OCI-LY7 (cell line): ENCODE measurements around the gene C5AR2. TPM values are rescaled to one million over a fixed set of nuclear protein-coding genes. Genes with fewer than 3 reads are reported as not detected.
A peak's percentile ranks its signal among the peaks of the same experiment; 100 is the strongest.
"Not testable (repeated sequence)": the region's sequence is repeated elsewhere in the genome, so short reads cannot be mapped to it uniquely, and the experiment has no call there.

Experiments used
- BruUV-seq: library from RNA; stranded (reverse); fragments of 400-500 nt; replicated peaks from 2 replicates; lab custom pipeline; 2021; lab: Mats Ljungman, UMichigan
- CTCF ChIA-PET: fragments of 300-600 bp; sonication (Branson Sonifier 250); formaldehyde crosslinking; loops from one replicate; lab custom pipeline; 2022; ENCODE audit warnings: antibody characterized with exemption; ENCODE audit not compliant: unreplicated experiment; lab: Charles Lee
- POLR2A ChIA-PET: fragments of 300-600 bp; sonication (Branson Sonifier 250); formaldehyde crosslinking; loops from one replicate; lab custom pipeline; 2022; ENCODE audit warnings: antibody characterized with exemption; lab: Charles Lee
- DNase-seq: peaks from one replicate; pipeline ENCODE4 v3.0.0-alpha.2; 2015; ENCODE audit warnings: low spot score
- H2AFZ ChIP-seq: fragments of 200-600 bp; sonication (generic), shearing (Covaris generic); 2 replicates; pipeline ENCODE4 v1.6.1; 2014; ENCODE audit warnings: mild to moderate bottlenecking, antibody characterized with exemption, low read length, moderate library complexity
- H3K27ac ChIP-seq: fragments of 200-600 bp; sonication (generic); 2 replicates; pipeline ENCODE4 v1.5.1; 2014; ENCODE audit warnings: mixed run types, low read depth, mild to moderate bottlenecking, moderate library complexity, low read length, inconsistent platforms; ENCODE audit not compliant: poor library complexity, severe bottlenecking
- H3K36me3 ChIP-seq: fragments of 200-600 bp; sonication (generic); 2 replicates; pipeline ENCODE4 v1.6.1; 2014; ENCODE audit warnings: mild to moderate bottlenecking, antibody characterized with exemption, low read length, moderate library complexity, mixed read lengths; ENCODE audit not compliant: insufficient read depth
- H3K4me1 ChIP-seq: fragments of 200-600 bp; sonication (generic); 2 replicates; pipeline ENCODE4 v1.5.1; 2014; ENCODE audit warnings: mild to moderate bottlenecking, low read length; ENCODE audit not compliant: insufficient read depth, poor library complexity, severe bottlenecking
- H3K4me2 ChIP-seq: fragments of 200-600 bp; sonication (generic); 2 replicates; pipeline ENCODE4 v1.6.1; 2014; ENCODE audit warnings: mild to moderate bottlenecking, low read length
- H3K4me3 ChIP-seq: fragments of 200-600 bp; sonication (generic); 2 replicates; pipeline ENCODE4 v1.5.1; 2014; ENCODE audit warnings: mild to moderate bottlenecking, low read depth, low read length; ENCODE audit not compliant: poor library complexity, severe bottlenecking
- H3K79me2 ChIP-seq: fragments of 200-600 bp; sonication (generic); 2 replicates; pipeline ENCODE4 v1.6.1; 2016; ENCODE audit warnings: low read depth, mild to moderate bottlenecking, low read length, moderate library complexity, mixed read lengths; ENCODE audit not compliant: insufficient read depth
- H3K9me2 ChIP-seq: fragments of 200-600 bp; sonication (generic); 2 replicates; pipeline ENCODE4 v1.6.1; 2016; ENCODE audit warnings: mild to moderate bottlenecking, low read length, mixed read lengths; ENCODE audit not compliant: insufficient read depth
- H3K9me3 ChIP-seq: fragments of 200-600 bp; sonication (generic); 2 replicates; pipeline ENCODE4 v1.6.1; 2014; ENCODE audit warnings: mild to moderate bottlenecking, mixed run types, low read length, mixed read lengths
- H4K20me1 ChIP-seq: fragments of 200-600 bp; sonication (generic); 2 replicates; pipeline ENCODE4 v1.6.1; 2014; ENCODE audit warnings: mild to moderate bottlenecking, antibody characterized with exemption, low read length, moderate library complexity, mixed read lengths; ENCODE audit not compliant: insufficient read depth
- EZH2phosphoT487 ChIP-seq: fragments of 200-600 bp; sonication (generic); IDR thresholded peaks from 2 replicates; pipeline ENCODE4 v1.6.1; 2018; ENCODE audit warnings: low read depth, borderline replicate concordance, mild to moderate bottlenecking, mixed run types, antibody characterized with exemption, low read length, moderate library complexity, mixed read lengths
- intact Hi-C: fragments of 100-400 bp; cut with micrococcal nuclease; formaldehyde crosslinking; loops from one replicate; pipeline ENCODE4 v1.10.0; 2022; ENCODE audit not compliant: unreplicated experiment
- total RNA-seq, 2 experiments: library from RNA; depleted of rRNA in 1 of 2; stranded (reverse); fragments of >200 nt in 1 of 2; shearing (Covaris generic) in 1 of 2; gene quantifications; 2 replicates each; pipeline ENCODE4 v1.2.3, GENCODE V29; 2014 to 2022
- TF ChIP-seq, protein P1 (sequence below): fragments of 200-600 bp; sonication (generic); conservative IDR thresholded peaks from 2 replicates; pipeline ENCODE4 v1.5.1; 2014; ENCODE audit warnings: mild to moderate bottlenecking, antibody characterized with exemption, low read length, moderate library complexity, mixed read lengths

The C5AR2 gene
- total RNA-seq, 2 experiments from 2014 or later = 2.6 to 2.9 TPM

DNA sequence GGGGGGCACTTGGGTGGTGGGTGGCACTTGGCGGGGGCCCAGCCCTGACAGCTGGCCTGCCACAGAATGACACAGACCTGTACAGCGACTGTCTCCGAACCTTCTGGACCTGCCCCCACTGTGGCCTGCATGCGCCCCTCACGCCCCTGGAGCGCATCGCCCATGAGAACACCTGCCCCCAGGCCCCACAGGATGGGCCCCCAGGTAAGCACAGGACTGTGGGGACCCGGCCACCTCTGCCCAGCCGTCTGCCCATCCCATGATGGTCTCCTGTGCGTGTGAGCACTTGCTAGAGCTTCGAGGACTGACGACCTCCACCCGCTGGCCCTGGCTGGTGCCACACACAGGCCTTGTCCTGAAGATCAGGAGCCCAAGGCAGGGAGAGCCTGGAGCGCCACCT is 49.1 kb downstream of the C5AR2 start:
- no peak overlapping the region for H3K4me3 ChIP-seq
- peaks cover 12% of the 10 kb centered on the region for H3K4me1 ChIP-seq
- H3K9me2 ChIP-seq = no peaks in the 10 kb centered on the region
- DNase-seq = no peak
- no peaks in the 10 kb centered on the region for H3K79me2 ChIP-seq
- H3K4me2 ChIP-seq = no peak overlapping the region
- CTCF ChIA-PET = no interaction called here
- H3K36me3 ChIP-seq = peaks cover 47% of the 10 kb centered on the region; the same call in 1 of the 2 replicates
- no TSS peak for BruUV-seq
- intact Hi-C loops = no loop called here
- no peaks in the 10 kb centered on the region for H3K9me3 ChIP-seq
- H2AFZ ChIP-seq = no peak overlapping the region
- no peak overlapping the region for H3K27ac ChIP-seq
- TF ChIP-seq, protein P1, sequence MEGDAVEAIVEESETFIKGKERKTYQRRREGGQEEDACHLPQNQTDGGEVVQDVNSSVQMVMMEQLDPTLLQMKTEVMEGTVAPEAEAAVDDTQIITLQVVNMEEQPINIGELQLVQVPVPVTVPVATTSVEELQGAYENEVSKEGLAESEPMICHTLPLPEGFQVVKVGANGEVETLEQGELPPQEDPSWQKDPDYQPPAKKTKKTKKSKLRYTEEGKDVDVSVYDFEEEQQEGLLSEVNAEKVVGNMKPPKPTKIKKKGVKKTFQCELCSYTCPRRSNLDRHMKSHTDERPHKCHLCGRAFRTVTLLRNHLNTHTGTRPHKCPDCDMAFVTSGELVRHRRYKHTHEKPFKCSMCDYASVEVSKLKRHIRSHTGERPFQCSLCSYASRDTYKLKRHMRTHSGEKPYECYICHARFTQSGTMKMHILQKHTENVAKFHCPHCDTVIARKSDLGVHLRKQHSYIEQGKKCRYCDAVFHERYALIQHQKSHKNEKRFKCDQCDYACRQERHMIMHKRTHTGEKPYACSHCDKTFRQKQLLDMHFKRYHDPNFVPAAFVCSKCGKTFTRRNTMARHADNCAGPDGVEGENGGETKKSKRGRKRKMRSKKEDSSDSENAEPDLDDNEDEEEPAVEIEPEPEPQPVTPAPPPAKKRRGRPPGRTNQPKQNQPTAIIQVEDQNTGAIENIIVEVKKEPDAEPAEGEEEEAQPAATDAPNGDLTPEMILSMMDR = no peak
- no peak for TF ChIP-seq EZH2phosphoT487
- POLR2A ChIA-PET = no interaction called here
- H4K20me1 ChIP-seq = no peaks in the 10 kb centered on the region

DNA sequence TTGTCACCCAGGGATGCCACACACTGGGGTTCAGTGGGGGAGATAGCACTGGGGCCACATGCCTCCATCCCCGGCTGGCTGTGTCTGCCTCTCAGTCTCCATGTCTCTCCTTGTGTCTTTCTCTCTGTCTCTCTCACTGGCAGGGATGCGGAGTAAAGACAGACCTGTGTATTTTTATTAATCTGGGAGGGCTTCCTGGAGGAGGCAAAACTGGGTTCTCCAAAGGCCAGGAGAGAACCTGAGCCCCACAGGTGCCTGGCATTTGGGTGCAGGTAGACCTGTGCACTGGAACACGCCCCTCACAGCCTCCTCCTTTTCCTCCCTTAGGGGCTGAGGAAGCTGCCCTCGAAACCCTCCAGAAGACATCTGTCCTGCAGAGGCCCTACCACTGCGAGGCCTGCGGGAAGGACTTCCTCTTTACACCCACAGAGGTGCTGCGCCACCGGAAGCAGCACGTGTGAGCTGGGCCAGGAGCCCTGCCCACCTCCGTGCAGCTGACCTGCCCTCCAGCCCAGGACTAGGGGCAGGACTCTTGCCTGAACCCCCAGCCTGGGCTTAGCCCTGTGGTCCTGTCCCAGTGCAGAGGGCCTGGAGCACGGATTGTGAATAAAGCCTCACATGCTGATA is 49.8 kb downstream of the C5AR2 start:
- no TSS peak for BruUV-seq
- Histone ChIP-seq H2AFZ (no peak overlapping the region), H3K27ac (peak overlapping the region; percentile 17), H3K4me2 (no peak overlapping the region), H3K9me3 (no peaks in the 10 kb centered on the region), H4K20me1 (no peaks in the 10 kb centered on the region), H3K4me3 (no peak overlapping the region), H3K36me3 (peaks cover 41% of the 10 kb centered on the region; the same call in 1 of the 2 replicates), H3K4me1 (peaks cover 12% of the 10 kb centered on the region), H3K79me2 (no peaks in the 10 kb centered on the region), H3K9me2 (no peaks in the 10 kb centered on the region)
- intact Hi-C loops = no loop called here
- ChIA-PET CTCF (interaction anchor here (1.2 kb wide), 1 partner anchor 10 kb away, joined by 4 read pairs; no protein-coding TSS in a partner anchor), POLR2A (no interaction called here)
- TF ChIP-seq, protein P1 = no peak
- TF ChIP-seq EZH2phosphoT487 = no peak
- DNase-seq = peak; percentile 60

DNA sequence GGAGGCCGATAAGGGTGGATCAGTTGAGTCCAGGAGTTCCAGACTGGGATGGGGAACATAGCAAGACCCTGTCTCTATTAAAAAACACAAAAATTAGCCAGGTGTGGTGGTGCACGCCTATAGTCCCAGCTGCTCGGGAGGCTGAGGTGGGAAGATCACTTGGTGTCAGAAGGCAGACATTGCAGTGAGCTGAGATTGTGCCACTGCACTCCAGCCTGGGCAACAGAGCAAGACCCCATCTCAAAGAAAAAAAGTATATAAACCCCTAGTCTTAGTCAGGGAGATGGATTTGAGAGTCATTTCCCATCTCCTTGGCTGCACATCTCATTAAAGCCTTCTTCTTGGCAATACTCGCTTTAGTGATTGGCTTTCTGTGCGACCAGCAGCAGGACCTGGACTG is 51.9 kb downstream of the C5AR2 start:
- H3K9me3 ChIP-seq, intact Hi-C loops, H4K20me1 ChIP-seq, H3K27ac ChIP-seq, H3K9me2 ChIP-seq, H3K4me2 ChIP-seq, BruUV-seq, CTCF ChIA-PET, H3K79me2 ChIP-seq, DNase-seq, H2AFZ ChIP-seq, H3K4me3 ChIP-seq: not testable (repeated sequence)
- POLR2A ChIA-PET = interaction anchor here (0.6 kb wide), 1 partner anchor 44 kb away, joined by 3 read pairs; no protein-coding TSS in a partner anchor
- Histone ChIP-seq H3K4me1 (peaks cover 12% of the 10 kb centered on the region), H3K36me3 (peaks cover 29% of the 10 kb centered on the region; the same call in 1 of the 2 replicates)

DNA sequence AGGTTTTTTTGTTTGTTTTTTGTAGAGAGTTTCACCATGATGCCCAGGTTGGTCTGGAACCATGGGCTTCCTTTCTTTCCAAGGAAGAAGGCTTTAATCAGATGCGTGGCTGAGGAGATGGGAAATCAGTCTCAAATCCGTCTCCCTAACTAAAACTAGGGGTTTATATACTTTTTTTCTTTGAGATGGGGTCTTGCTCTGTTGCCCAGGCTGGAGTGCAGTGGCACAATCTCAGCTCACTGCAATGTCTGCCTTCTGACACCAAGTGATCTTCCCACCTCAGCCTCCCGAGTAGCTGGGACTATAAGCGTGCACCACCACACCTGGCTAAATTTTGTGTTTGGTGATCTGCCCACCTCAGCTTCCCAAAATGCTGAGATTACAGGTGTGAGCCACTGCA is 52.6 kb downstream of the C5AR2 start:
- Histone ChIP-seq H3K4me1 (peaks cover 12% of the 10 kb centered on the region), H3K36me3 (peaks cover 28% of the 10 kb centered on the region; the same call in 1 of the 2 replicates)
- CTCF ChIA-PET, H4K20me1 ChIP-seq, DNase-seq, H3K9me2 ChIP-seq, BruUV-seq, intact Hi-C loops, H3K4me3 ChIP-seq, H3K27ac ChIP-seq, H2AFZ ChIP-seq, H3K79me2 ChIP-seq, H3K9me3 ChIP-seq, H3K4me2 ChIP-seq: not testable (repeated sequence)
- POLR2A ChIA-PET = interaction anchor here (0.6 kb wide), 1 partner anchor 44 kb away, joined by 3 read pairs; no protein-coding TSS in a partner anchor

DNA sequence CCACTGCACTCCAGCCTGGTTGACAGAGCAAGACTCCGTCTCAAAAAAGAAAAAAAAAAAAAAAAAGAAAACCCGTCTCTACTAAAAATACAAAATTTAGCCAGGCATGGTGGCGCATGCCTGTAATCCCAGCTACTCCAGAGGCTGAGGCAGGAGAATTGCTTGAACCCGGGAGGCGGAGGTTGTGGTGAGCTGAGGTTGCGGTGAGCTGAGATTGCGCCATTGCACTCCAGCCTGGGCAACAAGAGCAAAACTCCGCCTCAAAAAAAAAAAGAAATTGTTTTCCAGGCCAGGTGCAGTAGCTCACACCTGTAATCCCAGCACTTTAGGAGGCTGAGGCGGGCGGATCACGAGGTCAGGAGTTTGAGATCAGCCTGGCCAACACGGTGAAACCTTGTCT is 54.6 kb downstream of the C5AR2 start:
- peaks cover 11% of the 10 kb centered on the region for H3K4me1 ChIP-seq
- intact Hi-C loops, DNase-seq, H3K36me3 ChIP-seq, H3K9me3 ChIP-seq, H3K9me2 ChIP-seq, H2AFZ ChIP-seq, POLR2A ChIA-PET, BruUV-seq, H3K4me3 ChIP-seq, H3K4me2 ChIP-seq, H4K20me1 ChIP-seq, H3K27ac ChIP-seq, CTCF ChIA-PET, H3K79me2 ChIP-seq: not testable (repeated sequence)
